HepG2 (cell line): ENCODE results near the gene RERGL.

Experiments
- MED1 ChIP-seq: sonication (generic); formaldehyde crosslinking; IDR thresholded peaks from 2 replicates; pipeline ENCODE4 v1.4.0; 2020; ENCODE audit warnings: missing genetic modification reagents
- REPIN1 ChIP-seq: sonication (generic); formaldehyde crosslinking; IDR thresholded peaks from 2 replicates; pipeline ENCODE4 v1.8.0; 2022; ENCODE audit warnings: missing genetic modification reagents, low read depth, mild to moderate bottlenecking, borderline replicate concordance
- SALL2 ChIP-seq: sonication (generic); formaldehyde crosslinking; IDR thresholded peaks from 2 replicates; pipeline ENCODE4 v1.8.1; 2023; ENCODE audit warnings: mild to moderate bottlenecking, missing genetic modification reagents, inconsistent platforms
- STAG1 ChIP-seq: sonication (generic); formaldehyde crosslinking; IDR thresholded peaks from 2 replicates; pipeline ENCODE4 v1.4.0; 2020; ENCODE audit warnings: missing genetic modification reagents
- ZFAT ChIP-seq: sonication (generic); formaldehyde crosslinking; conservative IDR thresholded peaks from 2 replicates; pipeline ENCODE4 v1.8.1; 2023; ENCODE audit warnings: missing genetic modification reagents, inconsistent platforms
- TF ChIP-seq, protein P1 (sequence below): sonication (generic); formaldehyde crosslinking; IDR thresholded peaks from 2 replicates; pipeline ENCODE4 v1.8.0; 2022; ENCODE audit warnings: mild to moderate bottlenecking, missing genetic modification reagents; ENCODE audit not compliant: insufficient replicate concordance
- TF ChIP-seq, protein P2 (sequence below): sonication (generic); formaldehyde crosslinking; IDR thresholded peaks from 2 replicates; pipeline ENCODE4 v1.5.1; 2020; ENCODE audit warnings: mild to moderate bottlenecking, missing genetic modification reagents
- TF ChIP-seq, protein P3 (sequence below): sonication (generic); formaldehyde crosslinking; IDR thresholded peaks from 2 replicates; pipeline ENCODE4 v1.8.1; 2023; ENCODE audit warnings: missing genetic modification reagents, mild to moderate bottlenecking, borderline replicate concordance

DNA sequence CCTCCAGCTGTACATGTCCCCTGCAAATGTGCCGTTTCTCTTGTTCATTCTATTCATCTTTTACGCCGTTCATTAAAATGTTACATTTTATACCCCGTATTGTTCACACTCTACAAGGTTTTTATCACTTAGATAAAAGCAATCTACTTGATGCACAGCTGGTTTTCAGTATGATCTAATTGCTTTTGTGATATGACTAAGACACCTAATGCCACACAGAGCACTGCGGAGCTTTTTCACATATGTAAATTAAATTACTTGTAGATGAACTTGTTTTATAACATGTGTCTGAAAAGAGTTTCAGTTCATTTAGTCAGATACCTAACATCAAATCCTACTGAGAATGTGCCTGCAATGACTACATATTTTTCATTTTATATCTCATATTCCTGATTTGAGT is 40.9 kb upstream of the RERGL start:
- TF ChIP-seq, protein P1, sequence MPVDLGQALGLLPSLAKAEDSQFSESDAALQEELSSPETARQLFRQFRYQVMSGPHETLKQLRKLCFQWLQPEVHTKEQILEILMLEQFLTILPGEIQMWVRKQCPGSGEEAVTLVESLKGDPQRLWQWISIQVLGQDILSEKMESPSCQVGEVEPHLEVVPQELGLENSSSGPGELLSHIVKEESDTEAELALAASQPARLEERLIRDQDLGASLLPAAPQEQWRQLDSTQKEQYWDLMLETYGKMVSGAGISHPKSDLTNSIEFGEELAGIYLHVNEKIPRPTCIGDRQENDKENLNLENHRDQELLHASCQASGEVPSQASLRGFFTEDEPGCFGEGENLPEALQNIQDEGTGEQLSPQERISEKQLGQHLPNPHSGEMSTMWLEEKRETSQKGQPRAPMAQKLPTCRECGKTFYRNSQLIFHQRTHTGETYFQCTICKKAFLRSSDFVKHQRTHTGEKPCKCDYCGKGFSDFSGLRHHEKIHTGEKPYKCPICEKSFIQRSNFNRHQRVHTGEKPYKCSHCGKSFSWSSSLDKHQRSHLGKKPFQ (CRISPR knock-in tag), result no peak
- TF ChIP-seq SALL2 (CRISPR knock-in tag) (no peak), STAG1 (CRISPR knock-in tag) (no peak), ZFAT (CRISPR knock-in tag) (no peak), MED1 (CRISPR knock-in tag) (no peak), REPIN1 (CRISPR knock-in tag) (no peak)
- TF ChIP-seq, protein P2, sequence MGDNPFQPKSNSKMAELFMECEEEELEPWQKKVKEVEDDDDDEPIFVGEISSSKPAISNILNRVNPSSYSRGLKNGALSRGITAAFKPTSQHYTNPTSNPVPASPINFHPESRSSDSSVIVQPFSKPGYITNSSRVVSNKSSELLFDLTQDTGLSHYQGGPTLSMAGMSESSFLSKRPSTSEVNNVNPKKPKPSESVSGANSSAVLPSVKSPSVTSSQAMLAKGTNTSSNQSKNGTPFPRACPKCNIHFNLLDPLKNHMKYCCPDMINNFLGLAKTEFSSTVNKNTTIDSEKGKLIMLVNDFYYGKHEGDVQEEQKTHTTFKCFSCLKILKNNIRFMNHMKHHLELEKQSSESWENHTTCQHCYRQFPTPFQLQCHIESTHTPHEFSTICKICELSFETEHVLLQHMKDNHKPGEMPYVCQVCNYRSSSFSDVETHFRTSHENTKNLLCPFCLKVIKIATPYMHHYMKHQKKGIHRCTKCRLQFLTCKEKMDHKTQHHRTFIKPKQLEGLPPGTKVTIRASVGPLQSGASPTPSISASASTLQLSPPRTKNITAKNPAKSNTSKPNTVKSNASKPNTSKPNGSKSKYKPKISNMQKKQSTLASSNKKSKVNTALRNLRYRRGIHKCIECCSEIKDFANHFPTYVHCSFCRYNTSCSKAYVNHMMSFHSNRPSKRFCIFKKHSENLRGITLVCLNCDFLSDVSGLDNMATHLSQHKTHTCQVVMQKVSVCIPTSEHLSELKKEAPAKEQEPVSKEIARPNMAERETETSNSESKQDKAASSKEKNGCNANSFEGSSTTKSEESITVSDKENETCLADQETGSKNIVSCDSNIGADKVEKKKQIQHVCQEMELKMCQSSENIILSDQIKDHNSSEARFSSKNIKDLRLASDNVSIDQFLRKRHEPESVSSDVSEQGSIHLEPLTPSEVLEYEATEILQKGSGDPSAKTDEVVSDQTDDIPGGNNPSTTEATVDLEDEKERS (CRISPR knock-in tag), result no peak
- TF ChIP-seq, protein P3, sequence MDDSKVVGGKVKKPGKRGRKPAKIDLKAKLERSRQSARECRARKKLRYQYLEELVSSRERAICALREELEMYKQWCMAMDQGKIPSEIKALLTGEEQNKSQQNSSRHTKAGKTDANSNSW (CRISPR knock-in tag), result no peak
